Activated CD8-positive, alpha-beta memory T cell treated with anti-CD3 and anti-CD28 coated beads, Interleukin-2, amount 50 U/mL, for 4 hours (primary cell): Measurements from ENCODE around the gene TM4SF4.

Source experiments
- DNase-seq: peaks from one replicate; pipeline ENCODE4 v3.0.0-alpha.2; 2020

Gene TM4SF4

DNA sequence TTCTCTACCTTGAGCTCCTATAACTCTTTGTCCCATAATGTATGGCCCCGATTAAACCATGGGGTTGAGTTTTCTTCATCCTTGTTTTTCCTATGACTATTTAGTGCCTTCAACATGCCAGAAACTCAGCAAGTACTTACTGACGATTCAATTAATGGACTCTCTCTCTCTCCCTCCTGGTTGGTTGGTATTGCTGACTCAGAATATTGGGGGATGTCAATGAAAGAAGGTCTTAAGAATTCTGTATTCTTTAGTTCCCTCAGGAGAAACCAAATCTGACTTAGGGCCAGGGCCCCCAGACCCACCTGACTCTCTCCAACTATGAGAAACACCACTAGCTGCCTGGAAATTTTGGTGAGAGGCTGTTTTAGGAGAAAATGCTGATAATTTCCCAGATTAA, 40.8 kb downstream of the TM4SF4 start:
- no peak for DNase-seq

DNA sequence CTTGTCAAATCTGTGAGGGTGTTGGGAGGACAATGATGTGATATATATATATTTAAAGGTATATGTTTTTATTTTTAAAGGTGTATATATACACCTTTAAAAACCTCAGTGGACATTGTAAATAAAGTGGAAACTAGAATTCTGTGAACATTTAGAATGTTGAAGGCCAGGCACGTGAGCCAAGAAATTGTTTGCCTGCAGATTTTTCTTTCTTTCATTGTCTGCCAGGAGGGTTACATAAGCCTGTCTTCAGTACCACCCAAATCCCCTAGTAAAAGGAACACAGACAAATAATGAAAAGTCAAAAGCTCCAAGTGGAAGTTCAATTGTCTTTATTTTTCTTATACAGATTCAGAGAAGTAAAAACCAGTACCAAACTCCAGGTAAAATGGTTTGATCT, 42.4 kb downstream of the TM4SF4 start:
- DNase-seq = no peak

DNA sequence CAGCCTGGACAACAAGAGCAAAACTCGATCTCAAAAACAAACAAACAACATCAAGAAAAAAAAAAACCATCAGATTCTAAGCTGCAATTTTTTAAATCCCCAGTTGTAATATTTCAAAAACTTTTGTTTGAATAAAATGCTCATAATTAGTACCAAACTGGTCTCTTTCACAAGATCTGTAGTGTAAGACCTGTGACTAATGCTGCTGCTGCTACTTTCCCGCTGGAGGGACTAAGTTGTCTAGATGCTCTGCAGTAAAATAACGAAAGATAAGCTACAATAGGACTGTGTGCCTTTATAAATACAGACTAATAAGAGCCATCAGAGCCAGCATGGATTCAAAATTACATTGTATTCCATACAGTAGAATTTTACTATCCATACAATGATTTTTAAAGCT, 45.4 kb downstream of the TM4SF4 start:
- no peak for DNase-seq

DNA sequence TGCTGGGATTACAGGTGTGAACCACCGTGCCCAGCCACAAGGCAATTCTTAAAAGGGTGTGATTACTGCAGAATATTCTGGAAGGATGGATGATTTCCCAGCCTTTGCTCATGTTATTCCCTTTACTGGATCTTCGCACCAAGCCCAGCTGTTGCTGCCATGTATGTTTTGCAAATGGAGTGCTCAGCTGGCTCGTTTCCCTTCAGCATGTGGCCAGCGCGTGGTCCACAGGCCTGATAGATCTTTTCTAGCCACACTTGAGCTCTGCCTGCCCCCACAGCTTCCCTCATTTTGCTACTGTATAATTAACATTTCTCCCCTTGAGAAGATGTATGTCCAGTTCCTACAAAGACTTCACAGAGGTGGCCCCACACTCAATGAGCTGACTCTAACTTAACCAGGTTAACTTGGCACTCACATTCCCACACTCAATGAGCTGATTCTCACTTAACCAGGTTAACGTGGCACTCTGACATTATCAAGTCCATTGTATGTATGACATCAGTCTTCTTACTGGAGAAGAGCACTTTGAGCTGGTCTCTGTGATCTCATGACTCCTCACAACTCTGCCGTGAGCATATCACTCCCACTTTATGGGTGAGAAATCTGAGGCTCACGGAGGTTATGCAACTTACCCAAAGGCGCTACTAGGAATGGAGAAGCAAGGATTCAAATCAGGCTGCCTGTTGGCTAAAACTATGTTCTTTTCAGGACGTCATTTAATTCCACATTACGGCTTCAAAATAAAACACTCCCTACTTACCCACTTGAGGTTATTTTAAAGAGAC, 49.2 kb downstream of the TM4SF4 start:
- DNase-seq = no peak

DNA sequence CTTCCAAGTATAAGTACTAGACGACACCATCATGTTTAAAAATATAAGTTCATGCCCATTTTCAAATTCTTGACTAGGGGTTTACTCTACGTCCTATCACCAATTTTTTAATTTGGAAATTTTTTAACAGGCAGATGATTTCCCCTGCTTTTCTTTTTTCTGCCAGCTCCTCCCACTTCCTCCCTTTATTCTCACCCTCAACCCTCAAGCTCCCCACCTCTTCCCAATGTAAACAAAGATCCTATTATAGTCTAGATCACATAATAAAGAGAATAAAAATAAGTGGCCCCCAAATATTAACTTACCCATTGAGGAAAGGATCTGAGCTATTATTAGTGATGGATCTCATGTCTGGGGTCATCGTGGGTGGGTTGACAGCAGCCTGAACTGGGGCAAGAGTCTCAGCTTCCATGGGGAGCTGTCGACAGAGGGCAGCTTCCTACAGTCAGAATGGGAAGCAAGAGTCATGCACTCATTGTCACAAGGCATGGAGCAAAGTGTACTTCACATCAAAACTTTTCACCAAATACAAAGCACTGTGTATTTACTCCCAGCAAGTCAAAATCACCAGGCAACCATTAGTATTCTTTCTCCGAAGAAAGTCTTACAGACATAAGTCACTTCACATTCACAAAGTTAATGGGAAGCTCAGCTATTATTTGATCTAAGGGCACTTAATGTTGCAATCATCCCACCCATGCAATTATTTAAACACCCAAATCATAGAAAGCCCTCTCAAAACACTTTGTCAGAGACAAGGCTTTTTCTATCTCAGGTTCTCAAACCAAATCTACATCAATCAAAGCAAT, 53.2 kb downstream of the TM4SF4 start:
- no peak for DNase-seq

GRCh38 chr3:149528340-149528650, 53.8 kb downstream of the TM4SF4 start:
- DNase-seq = no peak

- DNase-seq = no peak
Observed at GRCh38 chr3:149529099-149529498, 54.6 kb downstream of the TM4SF4 start.

GRCh38 chr3:149532489-149533180, 58.1 kb downstream of the TM4SF4 start:
- DNase-seq = no peak

DNA sequence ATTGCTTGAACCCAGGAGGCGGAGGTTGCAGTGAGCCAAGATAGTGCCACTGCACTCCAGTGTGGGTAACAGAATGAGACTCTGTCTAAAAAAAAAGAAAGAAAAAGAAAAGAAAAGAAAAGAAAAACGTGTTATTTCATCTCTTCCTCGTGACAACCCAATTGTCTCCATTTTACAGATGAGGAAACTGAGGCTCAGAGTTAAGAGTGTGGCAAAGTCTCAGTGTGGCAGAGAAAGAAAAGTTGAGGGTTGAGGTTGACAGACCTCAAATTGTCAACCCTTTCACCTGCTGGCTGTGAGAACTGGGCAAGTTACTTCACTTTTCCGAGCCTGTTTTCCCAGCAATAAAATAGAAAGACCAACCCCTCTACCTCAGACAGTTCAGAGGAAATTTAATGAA, 59.6 kb downstream of the TM4SF4 start:
- no peak for DNase-seq

GRCh38 chr3:149534671-149535332, 60.3 kb downstream of the TM4SF4 start:
- no peak for DNase-seq

GRCh38 chr3:149535333-149535685, 60.8 kb downstream of the TM4SF4 start:
- DNase-seq = no peak

DNA sequence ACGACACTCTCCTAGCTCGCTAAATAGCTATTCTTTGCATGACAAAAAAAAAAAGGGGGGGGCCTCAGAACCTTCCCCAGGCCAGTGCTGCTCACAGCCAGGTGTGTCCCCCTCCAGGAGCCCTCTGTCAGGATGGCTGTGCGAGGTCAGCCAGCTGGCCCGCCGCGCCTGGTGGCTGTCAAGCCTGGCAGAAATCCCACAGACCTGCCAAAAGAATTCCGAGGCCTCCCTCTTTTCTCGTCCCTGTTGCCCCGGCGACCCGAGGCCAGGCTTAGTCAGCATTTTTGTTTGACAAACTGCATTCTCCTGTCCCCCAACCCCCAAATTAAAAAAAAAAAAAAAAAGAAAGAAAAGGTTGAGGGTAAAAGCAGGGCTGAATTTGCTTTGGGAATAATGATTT, 61.9 kb downstream of the TM4SF4 start:
- no peak for DNase-seq

DNA sequence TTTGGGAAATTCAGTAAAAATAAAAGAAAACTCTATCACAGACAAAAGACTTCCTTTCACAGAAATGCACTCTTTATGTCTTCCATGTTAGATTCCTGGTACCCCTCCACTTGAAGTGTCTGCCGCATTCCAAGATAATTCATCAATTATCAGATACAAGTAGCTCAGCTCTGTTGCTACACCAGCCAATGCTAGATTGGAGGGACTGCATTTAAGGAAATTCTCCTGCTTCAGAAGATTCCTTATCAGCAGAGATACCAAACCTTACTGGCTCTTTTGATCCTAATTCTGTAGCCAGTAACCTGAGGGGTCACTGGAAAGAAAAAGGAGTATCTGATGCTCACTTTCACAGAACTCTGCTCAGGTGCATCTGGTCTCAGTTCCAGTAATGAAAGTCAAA, 63.9 kb downstream of the TM4SF4 start:
- no peak for DNase-seq

- DNase-seq = no peak
Observed at GRCh38 chr3:149541091-149541491, 66.6 kb downstream of the TM4SF4 start.

GRCh38 chr3:149542375-149543312, 68.1 kb downstream of the TM4SF4 start:
- DNase-seq = no peak

- DNase-seq = no peak
Observed at GRCh38 chr3:149545049-149545448, 70.6 kb downstream of the TM4SF4 start.

DNA sequence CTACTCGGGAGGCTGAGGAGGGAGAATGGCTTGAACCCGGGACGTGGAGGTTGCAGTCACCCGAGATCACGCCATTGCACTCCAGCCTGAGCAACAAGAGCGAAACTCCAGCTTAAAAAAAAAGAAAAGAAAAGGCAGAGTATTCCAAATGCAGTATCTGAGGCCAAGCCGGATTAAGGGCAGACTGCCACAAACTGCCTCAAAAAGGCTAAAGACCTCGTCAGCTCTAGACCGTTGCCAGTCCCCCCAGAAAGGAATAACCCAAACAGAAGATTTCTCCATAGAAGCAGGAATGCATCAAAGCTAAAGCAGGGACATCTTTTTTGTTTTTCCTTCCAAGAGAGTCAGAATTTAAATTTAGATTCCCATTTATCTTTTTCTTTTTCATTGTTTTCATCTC, 72.9 kb downstream of the TM4SF4 start:
- DNase-seq = no peak

- no peak for DNase-seq
Observed at GRCh38 chr3:149547954-149548668, 73.6 kb downstream of the TM4SF4 start.

- no peak for DNase-seq
Observed at GRCh38 chr3:149548669-149549065, 74.2 kb downstream of the TM4SF4 start.

- DNase-seq = no peak
Observed at GRCh38 chr3:149551500-149551899, 77.0 kb downstream of the TM4SF4 start.

DNA sequence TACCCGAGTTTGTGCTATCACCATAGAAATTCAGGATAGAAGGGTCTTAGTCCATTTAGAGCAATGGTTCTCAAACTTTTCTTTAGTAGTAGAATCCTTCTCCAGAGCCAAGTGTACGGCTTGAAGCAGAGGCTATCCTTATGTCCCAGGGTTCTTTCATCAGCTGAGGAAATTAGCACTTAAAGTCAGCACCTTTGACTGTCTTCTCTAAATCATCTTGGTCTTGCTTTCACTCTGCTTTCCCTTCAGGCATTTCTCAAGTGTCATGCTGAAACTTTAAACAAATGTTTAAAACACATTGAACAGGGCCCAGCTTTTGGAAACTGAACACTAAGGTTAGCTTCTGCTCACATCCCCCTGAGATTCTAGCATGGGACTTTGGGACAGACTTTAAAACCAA, 78.2 kb downstream of the TM4SF4 start:
- DNase-seq = no peak
